Esophagus squamous epithelium (tissue), 5 donors: ENCODE results near the gene KRT37. TPM values are rescaled to one million over a fixed set of nuclear protein-coding genes. Genes with fewer than 3 reads are reported as not detected.

Experiments used
- DNase-seq: peaks from one replicate; lab custom pipeline; 2025; lab: John Stamatoyannopoulos, UW
- H3K27ac ChIP-seq, 4 donors: fragments of 200-600 bp; sonication (generic); one replicate each; pipeline ENCODE4 v1.5.1; 2016 to 2019; ENCODE audit warnings: mild to moderate bottlenecking in 1 of 4
- H3K27me3 ChIP-seq, 4 donors: fragments of 200-600 bp; sonication (generic); 1 replicate in 3 of 4; 2 replicates in 1 of 4; pipeline versions ENCODE4 v1.5.1 to v1.6.0; 2017 to 2021; ENCODE audit warnings: antibody characterized with exemption in 1 of 4
- H3K36me3 ChIP-seq, 3 donors: fragments of 200-600 bp; sonication (generic); one replicate each; pipeline ENCODE4 v1.5.1; 2016 to 2019
- H3K4me1 ChIP-seq, 3 donors: fragments of 200-600 bp; sonication (generic); one replicate each; pipeline ENCODE4 v1.5.1; 2017 to 2019
- H3K4me3 ChIP-seq, 4 donors: fragments of 200-600 bp; sonication (generic); 1 replicate in 3 of 4; 2 replicates in 1 of 4; pipeline ENCODE4 v1.5.1; 2016 to 2019; ENCODE audit warnings: mild to moderate bottlenecking in 2 of 4, moderate library complexity in 1 of 4
- H3K9me3 ChIP-seq, 3 donors: fragments of 200-600 bp; sonication (generic); one replicate each; pipeline ENCODE4 v1.5.1; 2016 to 2019
- CTCF ChIP-seq, 6 experiments: fragments of 450-650 bp in 4 of 6; fragments of 200-600 bp in 2 of 6; sonication (generic) in 2 of 6; IDR thresholded peaks; one replicate each; pipeline ENCODE4 v1.5.1; 2016 to 2019; ENCODE audit warnings: antibody characterized with exemption in 6 of 6, mild to moderate bottlenecking in 4 of 6, moderate library complexity in 4 of 6
- POLR2A ChIP-seq, 4 donors: fragments of 450-650 bp; IDR thresholded peaks; one replicate each; pipeline ENCODE4 v1.6.1; 2017; ENCODE audit warnings: antibody characterized with exemption in 4 of 4, mild to moderate bottlenecking in 4 of 4, moderate library complexity in 3 of 4
- WGBS, 2 donors: methylation state at CpG; one replicate each; pipeline ENCODE4 v1.1.5; 2018; 5-methylcytosine and 5-hydroxymethylcytosine counted together
- intact Hi-C: fragments of 100-400 bp; cut with DNase I; formaldehyde crosslinking; loops from one replicate; pipeline ENCODE4 v1.15.0; 2022
- total RNA-seq, 4 donors: library from RNA; depleted of rRNA; stranded (reverse); fragments of >200 nt; gene quantifications; one replicate each; pipeline ENCODE4 v1.1.0, GENCODE V29; 2016
- donor health status: DM: yes; HTN: yes; CAD: no.

KRT37 gene
- not detected for total RNA-seq

GRCh38 chr17:41424111-41424635 lies at the start of gene KRT37:
TSS of gene KRT37 (minus strand) at chr17:41424585. CDS start at chr17:41424523, 62 bp downstream.
- Histone ChIP-seq H3K4me1 (peaks cover 6 to 28% (median 16%) of the 10 kb centered on the region in 3 donors), H3K27ac (no peak within 1 kb of the TSS), H3K36me3 (no peaks in the 10 kb centered on the region), H3K27me3 (no peaks in the 10 kb centered on the region), H3K9me3 (no peaks in the 10 kb centered on the region), H3K4me3 (no peak within 1 kb of the TSS)
- WGBS, 2 donors, result 89 to 90% methylated on average over 2 to 5 of the region's 13 CpGs
- DNase-seq, result no peak
- intact Hi-C loops, result no loop called here
- TF ChIP-seq POLR2A (IDR thresholded peaks at IDR 0.05), result no peak
- no peak for TF ChIP-seq CTCF (IDR thresholded peaks at IDR 0.05)

GRCh38 chr17:41468346-41468745 lies 44.0 kb upstream of the KRT37 start:
- Histone ChIP-seq H3K4me1 (peaks cover 13 to 49% (median 29%) of the 10 kb centered on the region in 3 donors), H3K36me3 (no peaks in the 10 kb centered on the region), H3K27me3 (no peaks in the 10 kb centered on the region), H3K4me3 (no peak overlapping the region), H3K27ac (no peak overlapping the region), H3K9me3 (no peaks in the 10 kb centered on the region)
- intact Hi-C loops, result no loop called here
- no peak for DNase-seq
- TF ChIP-seq CTCF (IDR thresholded peaks at IDR 0.05) (no peak), POLR2A (IDR thresholded peaks at IDR 0.05) (no peak)

- no peak for TF ChIP-seq POLR2A (IDR thresholded peaks at IDR 0.05)
- TF ChIP-seq CTCF (IDR thresholded peaks at IDR 0.05), result no peak
- no peaks in the 10 kb centered on the region for H3K36me3 ChIP-seq
- no peak for DNase-seq
- H3K4me1 ChIP-seq, result peaks cover 13 to 56% (median 29%) of the 10 kb centered on the region in 3 donors
- no peaks in the 10 kb centered on the region for H3K9me3 ChIP-seq
- H3K4me3 ChIP-seq, result no peak overlapping the region
- 21 to 45% methylated on average over 2 to 3 of the region's 4 CpGs for WGBS, 2 donors
- H3K27ac ChIP-seq, result peak overlapping the region in 3 of 4 donors; percentile 12 to 50 (median 49)
- no peaks in the 10 kb centered on the region for H3K27me3 ChIP-seq
- intact Hi-C loops, result no loop called here
Observed at GRCh38 chr17:41467561-41467960, 43.2 kb upstream of the KRT37 start.

GRCh38 chr17:41466988-41467387 lies 42.6 kb upstream of the KRT37 start, which contains the start of gene KRT32:
TSS of gene KRT32 (minus strand) at chr17:41467386. CDS start at chr17:41467325, 61 bp downstream.
- intact Hi-C loops, result no loop called here
- H3K36me3 ChIP-seq, result no peaks in the 10 kb centered on the region
- 62 to 77% methylated on average over 3 to 11 of the region's 14 CpGs for WGBS, 2 donors
- no peak within 1 kb of the TSS for H3K4me3 ChIP-seq
- peaks cover 13 to 59% (median 29%) of the 10 kb centered on the region in 3 donors for H3K4me1 ChIP-seq
- TF ChIP-seq POLR2A (IDR thresholded peaks at IDR 0.05) (no peak), CTCF (IDR thresholded peaks at IDR 0.05) (no peak)
- H3K9me3 ChIP-seq, result no peaks in the 10 kb centered on the region
- H3K27ac ChIP-seq, result peak within 1 kb of the TSS in 3 of 4 donors; percentile 12 to 50 (median 49)
- no peaks in the 10 kb centered on the region for H3K27me3 ChIP-seq
- no peak for DNase-seq

GRCh38 chr17:41464682-41465081 lies 40.3 kb upstream of the KRT37 start:
- Histone ChIP-seq H3K27ac (peak overlapping the region in 3 of 4 donors; percentile 17 to 71 (median 64)), H3K36me3 (no peaks in the 10 kb centered on the region), H3K4me1 (peaks cover 13 to 67% (median 29%) of the 10 kb centered on the region in 3 donors), H3K9me3 (no peaks in the 10 kb centered on the region), H3K4me3 (no peak overlapping the region), H3K27me3 (no peaks in the 10 kb centered on the region)
- DNase-seq, result no peak
- no peak for TF ChIP-seq POLR2A (IDR thresholded peaks at IDR 0.05)
- WGBS, 2 donors, result 11 to 56% methylated on average over 2 to 3 of the region's 6 CpGs
- intact Hi-C loops, result no loop called here
